ENCODE data around the gene ZNF436. TPM values are rescaled to one million over a fixed set of nuclear protein-coding genes. Genes with fewer than 3 reads are reported as not detected.
A peak's percentile ranks its signal among the peaks of the same experiment; 100 is the strongest.

The ZNF436 gene
- total and polyA plus RNA-seq, 9 of the 15 experiments (the other 6 are each of a cell fraction or from before 2014, with no cell fraction given) = 2.1 to 11.3 (median 6.8) TPM

DNA sequence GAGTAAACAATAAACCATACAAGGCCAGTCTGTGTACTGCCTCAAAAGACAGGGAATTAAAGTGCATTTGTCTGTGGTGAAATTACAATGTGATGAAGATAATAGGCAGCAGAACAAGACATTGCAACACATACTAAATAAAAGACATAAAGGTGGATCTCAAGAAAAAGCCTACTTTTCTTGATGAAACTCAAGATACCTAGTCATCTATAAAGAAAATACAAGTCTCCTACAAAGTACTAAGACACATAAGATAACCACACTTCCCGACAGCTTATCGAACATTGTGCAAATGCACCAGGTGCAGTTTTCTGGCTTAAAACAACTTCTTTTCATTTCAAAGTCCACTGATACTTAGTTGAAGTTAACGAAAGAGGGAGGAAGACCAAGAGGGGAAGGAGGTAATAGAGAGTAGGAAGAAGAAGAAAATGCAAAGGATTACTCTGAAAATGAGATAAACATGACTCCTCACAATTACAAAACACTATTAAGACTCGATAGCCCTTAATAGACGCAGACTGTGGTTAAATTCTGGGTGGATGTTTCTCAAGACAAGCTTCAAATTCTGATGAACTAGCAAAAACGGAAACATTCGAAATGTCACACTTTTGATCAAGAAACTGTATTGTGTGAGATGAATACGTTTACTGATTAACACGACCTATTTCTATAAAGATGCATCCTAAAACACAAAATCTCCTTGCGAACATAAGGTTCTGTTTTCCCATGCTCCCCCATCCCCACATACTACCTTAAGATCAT, 27.5 kb downstream of the ZNF436 start (continued):
- TF ChIP-seq, protein P1, sequence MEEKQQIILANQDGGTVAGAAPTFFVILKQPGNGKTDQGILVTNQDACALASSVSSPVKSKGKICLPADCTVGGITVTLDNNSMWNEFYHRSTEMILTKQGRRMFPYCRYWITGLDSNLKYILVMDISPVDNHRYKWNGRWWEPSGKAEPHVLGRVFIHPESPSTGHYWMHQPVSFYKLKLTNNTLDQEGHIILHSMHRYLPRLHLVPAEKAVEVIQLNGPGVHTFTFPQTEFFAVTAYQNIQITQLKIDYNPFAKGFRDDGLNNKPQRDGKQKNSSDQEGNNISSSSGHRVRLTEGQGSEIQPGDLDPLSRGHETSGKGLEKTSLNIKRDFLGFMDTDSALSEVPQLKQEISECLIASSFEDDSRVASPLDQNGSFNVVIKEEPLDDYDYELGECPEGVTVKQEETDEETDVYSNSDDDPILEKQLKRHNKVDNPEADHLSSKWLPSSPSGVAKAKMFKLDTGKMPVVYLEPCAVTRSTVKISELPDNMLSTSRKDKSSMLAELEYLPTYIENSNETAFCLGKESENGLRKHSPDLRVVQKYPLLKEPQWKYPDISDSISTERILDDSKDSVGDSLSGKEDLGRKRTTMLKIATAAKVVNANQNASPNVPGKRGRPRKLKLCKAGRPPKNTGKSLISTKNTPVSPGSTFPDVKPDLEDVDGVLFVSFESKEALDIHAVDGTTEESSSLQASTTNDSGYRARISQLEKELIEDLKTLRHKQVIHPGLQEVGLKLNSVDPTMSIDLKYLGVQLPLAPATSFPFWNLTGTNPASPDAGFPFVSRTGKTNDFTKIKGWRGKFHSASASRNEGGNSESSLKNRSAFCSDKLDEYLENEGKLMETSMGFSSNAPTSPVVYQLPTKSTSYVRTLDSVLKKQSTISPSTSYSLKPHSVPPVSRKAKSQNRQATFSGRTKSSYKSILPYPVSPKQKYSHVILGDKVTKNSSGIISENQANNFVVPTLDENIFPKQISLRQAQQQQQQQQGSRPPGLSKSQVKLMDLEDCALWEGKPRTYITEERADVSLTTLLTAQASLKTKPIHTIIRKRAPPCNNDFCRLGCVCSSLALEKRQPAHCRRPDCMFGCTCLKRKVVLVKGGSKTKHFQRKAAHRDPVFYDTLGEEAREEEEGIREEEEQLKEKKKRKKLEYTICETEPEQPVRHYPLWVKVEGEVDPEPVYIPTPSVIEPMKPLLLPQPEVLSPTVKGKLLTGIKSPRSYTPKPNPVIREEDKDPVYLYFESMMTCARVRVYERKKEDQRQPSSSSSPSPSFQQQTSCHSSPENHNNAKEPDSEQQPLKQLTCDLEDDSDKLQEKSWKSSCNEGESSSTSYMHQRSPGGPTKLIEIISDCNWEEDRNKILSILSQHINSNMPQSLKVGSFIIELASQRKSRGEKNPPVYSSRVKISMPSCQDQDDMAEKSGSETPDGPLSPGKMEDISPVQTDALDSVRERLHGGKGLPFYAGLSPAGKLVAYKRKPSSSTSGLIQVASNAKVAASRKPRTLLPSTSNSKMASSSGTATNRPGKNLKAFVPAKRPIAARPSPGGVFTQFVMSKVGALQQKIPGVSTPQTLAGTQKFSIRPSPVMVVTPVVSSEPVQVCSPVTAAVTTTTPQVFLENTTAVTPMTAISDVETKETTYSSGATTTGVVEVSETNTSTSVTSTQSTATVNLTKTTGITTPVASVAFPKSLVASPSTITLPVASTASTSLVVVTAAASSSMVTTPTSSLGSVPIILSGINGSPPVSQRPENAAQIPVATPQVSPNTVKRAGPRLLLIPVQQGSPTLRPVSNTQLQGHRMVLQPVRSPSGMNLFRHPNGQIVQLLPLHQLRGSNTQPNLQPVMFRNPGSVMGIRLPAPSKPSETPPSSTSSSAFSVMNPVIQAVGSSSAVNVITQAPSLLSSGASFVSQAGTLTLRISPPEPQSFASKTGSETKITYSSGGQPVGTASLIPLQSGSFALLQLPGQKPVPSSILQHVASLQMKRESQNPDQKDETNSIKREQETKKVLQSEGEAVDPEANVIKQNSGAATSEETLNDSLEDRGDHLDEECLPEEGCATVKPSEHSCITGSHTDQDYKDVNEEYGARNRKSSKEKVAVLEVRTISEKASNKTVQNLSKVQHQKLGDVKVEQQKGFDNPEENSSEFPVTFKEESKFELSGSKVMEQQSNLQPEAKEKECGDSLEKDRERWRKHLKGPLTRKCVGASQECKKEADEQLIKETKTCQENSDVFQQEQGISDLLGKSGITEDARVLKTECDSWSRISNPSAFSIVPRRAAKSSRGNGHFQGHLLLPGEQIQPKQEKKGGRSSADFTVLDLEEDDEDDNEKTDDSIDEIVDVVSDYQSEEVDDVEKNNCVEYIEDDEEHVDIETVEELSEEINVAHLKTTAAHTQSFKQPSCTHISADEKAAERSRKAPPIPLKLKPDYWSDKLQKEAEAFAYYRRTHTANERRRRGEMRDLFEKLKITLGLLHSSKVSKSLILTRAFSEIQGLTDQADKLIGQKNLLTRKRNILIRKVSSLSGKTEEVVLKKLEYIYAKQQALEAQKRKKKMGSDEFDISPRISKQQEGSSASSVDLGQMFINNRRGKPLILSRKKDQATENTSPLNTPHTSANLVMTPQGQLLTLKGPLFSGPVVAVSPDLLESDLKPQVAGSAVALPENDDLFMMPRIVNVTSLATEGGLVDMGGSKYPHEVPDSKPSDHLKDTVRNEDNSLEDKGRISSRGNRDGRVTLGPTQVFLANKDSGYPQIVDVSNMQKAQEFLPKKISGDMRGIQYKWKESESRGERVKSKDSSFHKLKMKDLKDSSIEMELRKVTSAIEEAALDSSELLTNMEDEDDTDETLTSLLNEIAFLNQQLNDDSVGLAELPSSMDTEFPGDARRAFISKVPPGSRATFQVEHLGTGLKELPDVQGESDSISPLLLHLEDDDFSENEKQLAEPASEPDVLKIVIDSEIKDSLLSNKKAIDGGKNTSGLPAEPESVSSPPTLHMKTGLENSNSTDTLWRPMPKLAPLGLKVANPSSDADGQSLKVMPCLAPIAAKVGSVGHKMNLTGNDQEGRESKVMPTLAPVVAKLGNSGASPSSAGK (IDR thresholded peaks at IDR 0.05) = no peak
- TF ChIP-seq C11orf30 (IDR thresholded peaks at IDR 0.05; ENCODE audit: low read depth) (peak; percentile 88), GABPA (tag; conservative IDR thresholded peaks at IDR 0.05; ENCODE audit: low read depth) (no peak), SPI1 (IDR thresholded peaks at IDR 0.05; ENCODE audit: borderline replicate concordance, low read depth, low read length) (no peak), ZBTB7A (IDR thresholded peaks at IDR 0.05; ENCODE audit: borderline replicate concordance, control insufficient read depth, low read depth, low read length) (no peak), MAFG (tag; conservative IDR thresholded peaks at IDR 0.05) (peak; percentile 73), CBX2 (IDR thresholded peaks at IDR 0.05; ENCODE audit: insufficient read depth, low read length, poor library complexity, severe bottlenecking) (no peak), ZNF316 (IDR thresholded peaks at IDR 0.05) (peak; percentile 94), SMARCB1 (IDR thresholded peaks at IDR 0.05; ENCODE audit: insufficient read length, low read depth) (peak; percentile 68), NCOR1 (IDR thresholded peaks at IDR 0.05) (peak; percentile 74), FOSL1 (tag; conservative IDR thresholded peaks at IDR 0.05) (no peak)
- TF ChIP-seq, protein P2, sequence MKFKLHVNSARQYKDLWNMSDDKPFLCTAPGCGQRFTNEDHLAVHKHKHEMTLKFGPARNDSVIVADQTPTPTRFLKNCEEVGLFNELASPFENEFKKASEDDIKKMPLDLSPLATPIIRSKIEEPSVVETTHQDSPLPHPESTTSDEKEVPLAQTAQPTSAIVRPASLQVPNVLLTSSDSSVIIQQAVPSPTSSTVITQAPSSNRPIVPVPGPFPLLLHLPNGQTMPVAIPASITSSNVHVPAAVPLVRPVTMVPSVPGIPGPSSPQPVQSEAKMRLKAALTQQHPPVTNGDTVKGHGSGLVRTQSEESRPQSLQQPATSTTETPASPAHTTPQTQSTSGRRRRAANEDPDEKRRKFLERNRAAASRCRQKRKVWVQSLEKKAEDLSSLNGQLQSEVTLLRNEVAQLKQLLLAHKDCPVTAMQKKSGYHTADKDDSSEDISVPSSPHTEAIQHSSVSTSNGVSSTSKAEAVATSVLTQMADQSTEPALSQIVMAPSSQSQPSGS (CRISPR knock-in tag; IDR thresholded peaks at IDR 0.05) = no peak
- TF ChIP-seq, protein P3, sequence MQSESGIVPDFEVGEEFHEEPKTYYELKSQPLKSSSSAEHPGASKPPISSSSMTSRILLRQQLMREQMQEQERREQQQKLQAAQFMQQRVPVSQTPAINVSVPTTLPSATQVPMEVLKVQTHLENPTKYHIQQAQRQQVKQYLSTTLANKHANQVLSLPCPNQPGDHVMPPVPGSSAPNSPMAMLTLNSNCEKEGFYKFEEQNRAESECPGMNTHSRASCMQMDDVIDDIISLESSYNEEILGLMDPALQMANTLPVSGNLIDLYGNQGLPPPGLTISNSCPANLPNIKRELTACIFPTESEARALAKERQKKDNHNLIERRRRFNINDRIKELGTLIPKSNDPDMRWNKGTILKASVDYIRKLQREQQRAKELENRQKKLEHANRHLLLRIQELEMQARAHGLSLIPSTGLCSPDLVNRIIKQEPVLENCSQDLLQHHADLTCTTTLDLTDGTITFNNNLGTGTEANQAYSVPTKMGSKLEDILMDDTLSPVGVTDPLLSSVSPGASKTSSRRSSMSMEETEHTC (IDR thresholded peaks at IDR 0.05) = no peak
